HepG2 (cell line): ENCODE data around the gene ATAD3C. TPM values are rescaled to one million over a fixed set of nuclear protein-coding genes. Genes with fewer than 3 reads are reported as not detected.
A peak's percentile ranks its signal among the peaks of the same experiment; 100 is the strongest.

Experiments
- ADNP ChIP-seq: sonication (generic); formaldehyde crosslinking; IDR thresholded peaks from 2 replicates; pipeline ENCODE4 v1.4.0; 2020; ENCODE audit warnings: missing genetic modification reagents
- AKAP8 ChIP-seq: sonication (generic); formaldehyde crosslinking; IDR thresholded peaks from 2 replicates; pipeline ENCODE4 v1.5.1; 2020; ENCODE audit warnings: mild to moderate bottlenecking, missing genetic modification reagents
- CCDC6 ChIP-seq: sonication (generic); formaldehyde crosslinking; IDR thresholded peaks from 2 replicates; pipeline ENCODE4 v1.8.1; 2022; ENCODE audit warnings: mild to moderate bottlenecking, missing genetic modification reagents, moderate library complexity
- DMAP1 ChIP-seq: IDR thresholded peaks from 2 replicates; pipeline ENCODE4 v1.6.1; 2016
- MIER2 ChIP-seq: IDR thresholded peaks from 2 replicates; pipeline ENCODE4 v1.6.1; 2016; ENCODE audit warnings: missing biosample characterization, missing genetic modification reagents
- NFATC3 ChIP-seq: sonication (generic); formaldehyde crosslinking; IDR thresholded peaks from 2 replicates; pipeline ENCODE4 v1.5.1; 2020; ENCODE audit warnings: mild to moderate bottlenecking, missing genetic modification reagents
- RARG ChIP-seq: sonication (generic); formaldehyde crosslinking; IDR thresholded peaks from 2 replicates; pipeline ENCODE4 v1.4.0; 2020; ENCODE audit warnings: low read depth, mild to moderate bottlenecking, missing genetic modification reagents
- TSC22D2 ChIP-seq: sonication (generic); formaldehyde crosslinking; IDR thresholded peaks from 2 replicates; pipeline ENCODE4 v1.5.1; 2020; ENCODE audit warnings: missing genetic modification reagents, mild to moderate bottlenecking, borderline replicate concordance
- XBP1 ChIP-seq: sonication (generic); formaldehyde crosslinking; IDR thresholded peaks from 2 replicates; pipeline ENCODE4 v1.5.0; 2020; ENCODE audit warnings: missing genetic modification reagents
- ZBTB42 ChIP-seq: sonication (generic); formaldehyde crosslinking; IDR thresholded peaks from 2 replicates; pipeline ENCODE4 v1.5.0; 2020; ENCODE audit warnings: mild to moderate bottlenecking, missing genetic modification reagents
- ZNF383 ChIP-seq: sonication (generic); formaldehyde crosslinking; IDR thresholded peaks from 2 replicates; pipeline ENCODE4 v1.4.0; 2020; ENCODE audit warnings: missing genetic modification reagents, mild to moderate bottlenecking, borderline replicate concordance
- ZNF44 ChIP-seq: sonication (generic); formaldehyde crosslinking; IDR thresholded peaks from 2 replicates; pipeline ENCODE4 v1.5.1; 2020; ENCODE audit warnings: mild to moderate bottlenecking, missing genetic modification reagents
- ZNF83 ChIP-seq: sonication (generic); formaldehyde crosslinking; IDR thresholded peaks from 2 replicates; pipeline ENCODE4 v1.4.0; 2020; ENCODE audit warnings: missing genetic modification reagents, mild to moderate bottlenecking, borderline replicate concordance
- ZSCAN12 ChIP-seq: sonication (generic); formaldehyde crosslinking; IDR thresholded peaks from 2 replicates; pipeline ENCODE4 v1.9.0; 2021; ENCODE audit warnings: mild to moderate bottlenecking, missing genetic modification reagents
- polyA plus RNA-seq, 8 experiments: library from polyadenylated mRNA; depleted of rRNA in 3 of 8; stranded (reverse) in 7 of 8; unstranded in 1 of 8; fragments of >200 nt; fragmentation: Illumina TruSeq in 4 of 8; extraction: Trizol in 4 of 8; gene quantifications; 2 replicates each; pipeline versions ENCODE4 v1.2.1 to v1.2.3, GENCODE V29; 2011 to 2016; ENCODE audit warnings: low read depth in 4 of 8, missing spikeins in 1 of 8, mixed read lengths in 1 of 8; ENCODE audit not compliant: insufficient read depth in 1 of 8
- total RNA-seq, 5 experiments: library from RNA; depleted of rRNA; stranded (reverse); fragments of >200 nt; fragmentation: Illumina TruSeq; extraction: Trizol; gene quantifications; 2 replicates each; pipeline ENCODE4 v1.2.3, GENCODE V29; 2016; ENCODE audit warnings: low read depth in 1 of 5
- TF ChIP-seq, protein P1 (sequence below), 2 experiments: fragments of 450-650 bp in 1 of 2; sonication (generic) in 1 of 2; formaldehyde crosslinking; IDR thresholded peaks; 2 replicates each; pipeline versions ENCODE4 v1.5.0 to v1.8.0; 2020 to 2022; ENCODE audit warnings: mild to moderate bottlenecking in 1 of 2, missing genetic modification reagents in 1 of 2
- TF ChIP-seq, protein P2 (sequence below): sonication (generic); formaldehyde crosslinking; IDR thresholded peaks from 2 replicates; pipeline ENCODE4 v1.4.0; 2020; ENCODE audit warnings: mild to moderate bottlenecking, missing genetic modification reagents, borderline replicate concordance
- TF ChIP-seq, protein P3 (sequence below): sonication (generic); formaldehyde crosslinking; IDR thresholded peaks from 2 replicates; pipeline ENCODE4 v1.4.0; 2020; ENCODE audit warnings: mild to moderate bottlenecking, missing genetic modification reagents
- TF ChIP-seq, protein P4 (sequence below): fragments of 450-650 bp; IDR thresholded peaks from 2 replicates; pipeline ENCODE4 v1.6.1; 2017; ENCODE audit warnings: mild to moderate bottlenecking
- TF ChIP-seq, protein P5 (sequence below): sonication (generic); formaldehyde crosslinking; conservative IDR thresholded peaks from 2 replicates; pipeline ENCODE4 v1.8.0; 2022; ENCODE audit warnings: mild to moderate bottlenecking, moderate library complexity, missing genetic modification reagents

Gene ATAD3C
- total and polyA plus RNA-seq, 2 of the 13 experiments (the other 11 are each of a cell fraction or from before 2014, with no cell fraction given): 2.4 to 3.2 TPM

DNA sequence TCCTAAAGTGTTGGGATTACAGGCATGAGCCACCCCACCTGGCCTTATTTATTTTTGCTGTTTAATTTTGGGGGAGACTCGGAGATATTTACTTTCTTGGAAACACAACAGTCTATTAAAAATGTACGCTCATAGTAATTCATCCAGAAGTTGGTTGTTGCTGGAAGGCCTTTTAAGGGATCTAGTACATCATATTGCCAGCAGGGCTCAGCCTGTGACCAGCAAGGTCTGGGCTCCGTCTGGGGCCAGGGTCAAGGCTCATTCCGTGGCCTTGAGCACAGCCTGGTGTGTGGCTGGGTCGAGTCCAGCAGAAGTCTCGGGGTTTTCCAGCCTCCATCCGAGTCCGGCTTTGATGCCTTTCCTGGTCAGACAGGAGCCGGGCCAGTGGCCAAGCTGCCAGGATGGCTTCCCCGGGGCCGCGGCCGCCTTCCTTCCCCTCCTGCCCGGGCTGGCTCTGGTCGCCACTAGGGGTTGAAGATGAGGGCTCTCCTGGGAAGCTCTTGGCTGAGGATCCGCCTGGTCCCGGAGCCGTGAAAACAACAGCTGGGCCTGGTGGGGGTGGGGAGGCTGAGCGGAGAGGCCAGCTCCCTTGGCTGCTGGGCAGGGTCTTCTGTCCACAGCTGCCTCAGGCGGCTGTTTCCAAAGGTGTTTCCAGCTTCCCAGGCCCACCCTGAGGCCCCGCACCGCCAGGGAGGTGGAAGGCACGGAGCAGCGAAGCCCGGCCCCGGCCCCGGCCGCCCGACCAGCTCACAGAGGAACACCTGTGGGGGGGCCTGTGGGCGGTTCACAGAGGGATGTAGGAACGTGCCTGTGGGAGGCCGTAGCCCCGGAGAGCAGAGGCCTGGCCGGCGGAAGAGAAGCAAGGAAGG lies 19.1 kb upstream of the ATAD3C start (continued):
- TF ChIP-seq, protein P1, sequence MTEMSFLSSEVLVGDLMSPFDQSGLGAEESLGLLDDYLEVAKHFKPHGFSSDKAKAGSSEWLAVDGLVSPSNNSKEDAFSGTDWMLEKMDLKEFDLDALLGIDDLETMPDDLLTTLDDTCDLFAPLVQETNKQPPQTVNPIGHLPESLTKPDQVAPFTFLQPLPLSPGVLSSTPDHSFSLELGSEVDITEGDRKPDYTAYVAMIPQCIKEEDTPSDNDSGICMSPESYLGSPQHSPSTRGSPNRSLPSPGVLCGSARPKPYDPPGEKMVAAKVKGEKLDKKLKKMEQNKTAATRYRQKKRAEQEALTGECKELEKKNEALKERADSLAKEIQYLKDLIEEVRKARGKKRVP (CRISPR knock-in tag; IDR thresholded peaks at IDR 0.05): no peak
- TF ChIP-seq ZBTB42 (no peak), ZNF83 (CRISPR knock-in tag) (no peak), XBP1 (no peak), ZNF44 (CRISPR knock-in tag) (no peak), DMAP1 (CRISPR knock-in tag) (no peak), AKAP8 (CRISPR knock-in tag) (peak; percentile 98), CCDC6 (CRISPR knock-in tag) (no peak; the same call in 1 of the 2 replicates), ZNF383 (CRISPR knock-in tag) (no peak), NFATC3 (CRISPR knock-in tag) (no peak), RARG (CRISPR knock-in tag) (no peak), TSC22D2 (CRISPR knock-in tag) (no peak), ZSCAN12 (no peak), MIER2 (CRISPR knock-in tag) (no peak), ADNP (no peak)
- TF ChIP-seq, protein P2, sequence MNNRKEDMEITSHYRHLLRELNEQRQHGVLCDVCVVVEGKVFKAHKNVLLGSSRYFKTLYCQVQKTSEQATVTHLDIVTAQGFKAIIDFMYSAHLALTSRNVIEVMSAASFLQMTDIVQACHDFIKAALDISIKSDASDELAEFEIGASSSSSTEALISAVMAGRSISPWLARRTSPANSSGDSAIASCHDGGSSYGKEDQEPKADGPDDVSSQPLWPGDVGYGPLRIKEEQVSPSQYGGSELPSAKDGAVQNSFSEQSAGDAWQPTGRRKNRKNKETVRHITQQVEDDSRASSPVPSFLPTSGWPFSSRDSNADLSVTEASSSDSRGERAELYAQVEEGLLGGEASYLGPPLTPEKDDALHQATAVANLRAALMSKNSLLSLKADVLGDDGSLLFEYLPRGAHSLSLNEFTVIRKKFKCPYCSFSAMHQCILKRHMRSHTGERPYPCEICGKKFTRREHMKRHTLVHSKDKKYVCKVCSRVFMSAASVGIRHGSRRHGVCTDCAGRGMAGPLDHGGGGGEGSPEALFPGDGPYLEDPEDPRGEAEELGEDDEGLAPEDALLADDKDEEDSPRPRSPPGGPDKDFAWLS (CRISPR knock-in tag): no peak
- TF ChIP-seq, protein P3, sequence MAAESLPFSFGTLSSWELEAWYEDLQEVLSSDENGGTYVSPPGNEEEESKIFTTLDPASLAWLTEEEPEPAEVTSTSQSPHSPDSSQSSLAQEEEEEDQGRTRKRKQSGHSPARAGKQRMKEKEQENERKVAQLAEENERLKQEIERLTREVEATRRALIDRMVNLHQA (CRISPR knock-in tag): no peak
- TF ChIP-seq, protein P4, sequence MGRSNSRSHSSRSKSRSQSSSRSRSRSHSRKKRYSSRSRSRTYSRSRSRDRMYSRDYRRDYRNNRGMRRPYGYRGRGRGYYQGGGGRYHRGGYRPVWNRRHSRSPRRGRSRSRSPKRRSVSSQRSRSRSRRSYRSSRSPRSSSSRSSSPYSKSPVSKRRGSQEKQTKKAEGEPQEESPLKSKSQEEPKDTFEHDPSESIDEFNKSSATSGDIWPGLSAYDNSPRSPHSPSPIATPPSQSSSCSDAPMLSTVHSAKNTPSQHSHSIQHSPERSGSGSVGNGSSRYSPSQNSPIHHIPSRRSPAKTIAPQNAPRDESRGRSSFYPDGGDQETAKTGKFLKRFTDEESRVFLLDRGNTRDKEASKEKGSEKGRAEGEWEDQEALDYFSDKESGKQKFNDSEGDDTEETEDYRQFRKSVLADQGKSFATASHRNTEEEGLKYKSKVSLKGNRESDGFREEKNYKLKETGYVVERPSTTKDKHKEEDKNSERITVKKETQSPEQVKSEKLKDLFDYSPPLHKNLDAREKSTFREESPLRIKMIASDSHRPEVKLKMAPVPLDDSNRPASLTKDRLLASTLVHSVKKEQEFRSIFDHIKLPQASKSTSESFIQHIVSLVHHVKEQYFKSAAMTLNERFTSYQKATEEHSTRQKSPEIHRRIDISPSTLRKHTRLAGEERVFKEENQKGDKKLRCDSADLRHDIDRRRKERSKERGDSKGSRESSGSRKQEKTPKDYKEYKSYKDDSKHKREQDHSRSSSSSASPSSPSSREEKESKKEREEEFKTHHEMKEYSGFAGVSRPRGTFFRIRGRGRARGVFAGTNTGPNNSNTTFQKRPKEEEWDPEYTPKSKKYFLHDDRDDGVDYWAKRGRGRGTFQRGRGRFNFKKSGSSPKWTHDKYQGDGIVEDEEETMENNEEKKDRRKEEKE: no peak
- TF ChIP-seq, protein P5, sequence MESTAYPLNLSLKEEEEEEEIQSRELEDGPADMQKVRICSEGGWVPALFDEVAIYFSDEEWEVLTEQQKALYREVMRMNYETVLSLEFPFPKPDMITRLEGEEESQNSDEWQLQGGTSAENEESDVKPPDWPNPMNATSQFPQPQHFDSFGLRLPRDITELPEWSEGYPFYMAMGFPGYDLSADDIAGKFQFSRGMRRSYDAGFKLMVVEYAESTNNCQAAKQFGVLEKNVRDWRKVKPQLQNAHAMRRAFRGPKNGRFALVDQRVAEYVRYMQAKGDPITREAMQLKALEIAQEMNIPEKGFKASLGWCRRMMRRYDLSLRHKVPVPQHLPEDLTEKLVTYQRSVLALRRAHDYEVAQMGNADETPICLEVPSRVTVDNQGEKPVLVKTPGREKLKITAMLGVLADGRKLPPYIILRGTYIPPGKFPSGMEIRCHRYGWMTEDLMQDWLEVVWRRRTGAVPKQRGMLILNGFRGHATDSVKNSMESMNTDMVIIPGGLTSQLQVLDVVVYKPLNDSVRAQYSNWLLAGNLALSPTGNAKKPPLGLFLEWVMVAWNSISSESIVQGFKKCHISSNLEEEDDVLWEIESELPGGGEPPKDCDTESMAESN: peak; percentile 58; the same call in 1 of the 2 replicates
